ENCODE data around the gene RGS12.

DNA sequence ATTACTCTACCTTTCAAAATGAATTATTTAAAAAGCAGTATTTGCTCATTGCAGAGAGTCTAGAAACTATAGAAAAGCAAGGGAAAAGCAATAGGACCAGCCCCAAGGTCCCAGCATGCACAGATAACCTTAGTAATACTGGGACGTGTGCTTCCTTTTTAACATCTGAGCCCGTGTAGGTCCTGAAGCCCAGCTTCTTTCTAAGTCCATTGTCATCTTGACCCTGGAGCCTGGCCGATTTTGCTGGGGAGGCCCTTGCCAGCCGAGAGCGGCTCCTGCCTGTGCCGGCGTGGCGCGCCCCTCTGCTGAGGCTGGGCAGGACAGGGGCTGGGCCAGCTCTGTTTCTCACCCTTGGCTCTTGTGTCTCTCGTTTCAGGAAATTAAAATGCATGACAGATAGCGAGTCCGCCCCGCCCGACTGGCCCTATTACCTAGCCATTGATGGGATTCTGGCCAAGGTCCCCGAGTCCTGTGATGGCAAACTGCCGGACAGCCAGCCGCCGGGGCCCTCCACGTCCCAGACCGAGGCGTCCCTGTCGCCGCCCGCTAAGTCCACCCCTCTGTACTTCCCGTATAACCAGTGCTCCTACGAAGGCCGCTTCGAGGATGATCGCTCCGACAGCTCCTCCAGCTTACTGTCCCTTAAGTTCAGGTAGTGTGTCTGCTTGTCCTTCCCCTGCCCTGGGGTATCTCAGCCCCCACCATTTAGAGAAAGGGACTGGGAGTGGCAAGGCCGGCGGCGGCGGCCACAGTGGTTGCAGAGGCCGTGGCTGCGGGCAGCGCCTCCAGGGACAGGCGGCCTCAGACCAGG lies 39.8 kb upstream of the RGS12 start:
- TF ChIP-seq, protein P1, sequence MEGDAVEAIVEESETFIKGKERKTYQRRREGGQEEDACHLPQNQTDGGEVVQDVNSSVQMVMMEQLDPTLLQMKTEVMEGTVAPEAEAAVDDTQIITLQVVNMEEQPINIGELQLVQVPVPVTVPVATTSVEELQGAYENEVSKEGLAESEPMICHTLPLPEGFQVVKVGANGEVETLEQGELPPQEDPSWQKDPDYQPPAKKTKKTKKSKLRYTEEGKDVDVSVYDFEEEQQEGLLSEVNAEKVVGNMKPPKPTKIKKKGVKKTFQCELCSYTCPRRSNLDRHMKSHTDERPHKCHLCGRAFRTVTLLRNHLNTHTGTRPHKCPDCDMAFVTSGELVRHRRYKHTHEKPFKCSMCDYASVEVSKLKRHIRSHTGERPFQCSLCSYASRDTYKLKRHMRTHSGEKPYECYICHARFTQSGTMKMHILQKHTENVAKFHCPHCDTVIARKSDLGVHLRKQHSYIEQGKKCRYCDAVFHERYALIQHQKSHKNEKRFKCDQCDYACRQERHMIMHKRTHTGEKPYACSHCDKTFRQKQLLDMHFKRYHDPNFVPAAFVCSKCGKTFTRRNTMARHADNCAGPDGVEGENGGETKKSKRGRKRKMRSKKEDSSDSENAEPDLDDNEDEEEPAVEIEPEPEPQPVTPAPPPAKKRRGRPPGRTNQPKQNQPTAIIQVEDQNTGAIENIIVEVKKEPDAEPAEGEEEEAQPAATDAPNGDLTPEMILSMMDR (conservative IDR thresholded peaks at IDR 0.05 in 1 of 2, IDR thresholded peaks at IDR 0.05 in 1 of 2; ENCODE audit: extremely low read depth in 1 of 2, insufficient read depth in 1 of 2, low read depth in 1 of 2, low read length in 2 of 2): no peak
- no peak for TF ChIP-seq EZH2 (IDR thresholded peaks at IDR 0.05; ENCODE audit: borderline replicate concordance, low read length)

Measured in mammary epithelial cell (primary cell).